ENCODE measurements around the gene NME7.

NME7 gene

GRCh38 chr1:169102567-169102966 is 265.0 kb downstream of the NME7 start:
- peaks cover 20% of the 10 kb centered on the region for H3K4me1 ChIP-seq (ENCODE audit: low read length)
- H3K27me3 ChIP-seq (ENCODE audit: low read depth, low read length): peaks cover 28% of the 10 kb centered on the region
- peaks cover 11% of the 10 kb centered on the region for H3K79me2 ChIP-seq (ENCODE audit: low read length)
- TF ChIP-seq EZH2phosphoT487 (IDR thresholded peaks at IDR 0.05; ENCODE audit: low read depth) (no peak), CTCF (IDR thresholded peaks at IDR 0.05; ENCODE audit: low read depth, low read length) (no peak)
- H2AFZ ChIP-seq (ENCODE audit: low read depth, low read length): no peak overlapping the region
- no peak overlapping the region for H3K4me2 ChIP-seq (ENCODE audit: low read length)
- no peak overlapping the region for H3K27ac ChIP-seq (ENCODE audit: low read length)
- H3K9me3 ChIP-seq (ENCODE audit: insufficient read depth, low read length): no peaks in the 10 kb centered on the region
- H3K9ac ChIP-seq (ENCODE audit: low read length): no peak overlapping the region
- peaks cover 4% of the 10 kb centered on the region for H3K36me3 ChIP-seq (replicated peaks; ENCODE audit: low read depth, low read length)
- H3K4me3 ChIP-seq (ENCODE audit: low read length): no peak overlapping the region
- H4K20me1 ChIP-seq (ENCODE audit: insufficient read depth, low read length): no peaks in the 10 kb centered on the region

- TF ChIP-seq EZH2phosphoT487 (IDR thresholded peaks at IDR 0.05; ENCODE audit: low read depth) (no peak), CTCF (IDR thresholded peaks at IDR 0.05; ENCODE audit: low read depth, low read length) (no peak)
- no peaks in the 10 kb centered on the region for H3K9me3 ChIP-seq (ENCODE audit: insufficient read depth, low read length)
- H3K9ac ChIP-seq (ENCODE audit: low read length): no peak overlapping the region
- H2AFZ ChIP-seq (ENCODE audit: low read depth, low read length): no peak overlapping the region
- H3K4me1 ChIP-seq (ENCODE audit: low read length): peaks cover 20% of the 10 kb centered on the region
- H3K27ac ChIP-seq (ENCODE audit: low read length): no peak overlapping the region
- H3K27me3 ChIP-seq (ENCODE audit: low read depth, low read length): peaks cover 28% of the 10 kb centered on the region
- no peak overlapping the region for H3K4me2 ChIP-seq (ENCODE audit: low read length)
- H3K79me2 ChIP-seq (ENCODE audit: low read length): no peaks in the 10 kb centered on the region
- H3K4me3 ChIP-seq (ENCODE audit: low read length): no peak overlapping the region
- H3K36me3 ChIP-seq (replicated peaks; ENCODE audit: low read depth, low read length): no peaks in the 10 kb centered on the region
- H4K20me1 ChIP-seq (ENCODE audit: insufficient read depth, low read length): no peaks in the 10 kb centered on the region
Measured at GRCh38 chr1:169100651-169101088, 266.9 kb downstream of the NME7 start.

GRCh38 chr1:169100208-169100607 is 267.4 kb downstream of the NME7 start:
- Histone ChIP-seq H3K27me3 (ENCODE audit: low read depth, low read length) (peaks cover 25% of the 10 kb centered on the region), H3K36me3 (replicated peaks; ENCODE audit: low read depth, low read length) (no peaks in the 10 kb centered on the region), H3K9ac (ENCODE audit: low read length) (no peak overlapping the region), H3K79me2 (ENCODE audit: low read length) (no peaks in the 10 kb centered on the region), H3K4me2 (ENCODE audit: low read length) (no peak overlapping the region), H3K4me3 (ENCODE audit: low read length) (no peak overlapping the region), H3K4me1 (ENCODE audit: low read length) (peaks cover 17% of the 10 kb centered on the region), H2AFZ (ENCODE audit: low read depth, low read length) (no peak overlapping the region), H4K20me1 (ENCODE audit: insufficient read depth, low read length) (no peaks in the 10 kb centered on the region), H3K9me3 (ENCODE audit: insufficient read depth, low read length) (no peaks in the 10 kb centered on the region), H3K27ac (ENCODE audit: low read length) (no peak overlapping the region)
- no peak for TF ChIP-seq EZH2phosphoT487 (IDR thresholded peaks at IDR 0.05; ENCODE audit: low read depth)
- no peak for TF ChIP-seq CTCF (IDR thresholded peaks at IDR 0.05; ENCODE audit: low read depth, low read length)

- Histone ChIP-seq H4K20me1 (ENCODE audit: insufficient read depth, low read length) (no peaks in the 10 kb centered on the region), H3K27me3 (ENCODE audit: low read depth, low read length) (peaks cover 18% of the 10 kb centered on the region), H3K9ac (ENCODE audit: low read length) (no peak overlapping the region), H3K4me2 (ENCODE audit: low read length) (no peak overlapping the region), H3K4me3 (ENCODE audit: low read length) (no peak overlapping the region), H3K27ac (ENCODE audit: low read length) (no peak overlapping the region), H2AFZ (ENCODE audit: low read depth, low read length) (no peak overlapping the region), H3K9me3 (ENCODE audit: insufficient read depth, low read length) (no peaks in the 10 kb centered on the region), H3K36me3 (replicated peaks; ENCODE audit: low read depth, low read length) (no peaks in the 10 kb centered on the region), H3K4me1 (ENCODE audit: low read length) (peaks cover 11% of the 10 kb centered on the region), H3K79me2 (ENCODE audit: low read length) (no peaks in the 10 kb centered on the region)
- TF ChIP-seq EZH2phosphoT487 (IDR thresholded peaks at IDR 0.05; ENCODE audit: low read depth) (no peak), CTCF (IDR thresholded peaks at IDR 0.05; ENCODE audit: low read depth, low read length) (no peak)
Measured at GRCh38 chr1:169099561-169099960, 268.0 kb downstream of the NME7 start.

Data from OCI-LY3 (cell line).